Measurements from ENCODE around the gene TRIM69. TPM values are rescaled to one million over a fixed set of nuclear protein-coding genes. Genes with fewer than 3 reads are reported as not detected.

Gene TRIM69
- total RNA-seq, 1 donor from 2014 or later, result 9.7 TPM

DNA sequence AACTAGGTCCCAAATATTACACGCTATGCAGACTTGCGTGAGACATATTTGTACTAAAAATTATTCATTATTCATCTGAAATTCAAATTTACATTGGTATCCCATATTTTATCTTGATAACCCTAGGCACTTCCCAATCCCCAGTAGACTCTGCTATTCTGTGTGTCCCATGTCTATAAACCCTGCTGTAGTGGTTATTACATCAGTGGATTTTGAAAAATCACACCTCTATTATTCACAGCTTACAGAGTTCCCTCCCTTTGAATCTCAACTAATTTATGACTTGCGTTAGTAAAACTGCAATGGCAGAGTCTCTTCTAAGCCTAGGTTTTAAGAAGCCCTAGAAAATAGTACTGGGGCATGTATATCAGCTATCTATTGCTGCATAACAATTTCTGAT lies 54.3 kb downstream of the TRIM69 start:
- Mint-ChIP-seq H3K27ac (ENCODE audit: unreplicated experiment) (no peak overlapping the region), H3K4me1 (ENCODE audit: low read depth) (peaks cover 7% of the 10 kb centered on the region), H3K27me3 (ENCODE audit: low read depth) (peaks cover 26% of the 10 kb centered on the region), H3K36me3 (ENCODE audit: low read depth) (no peaks in the 10 kb centered on the region), H3K4me3 (ENCODE audit: unreplicated experiment) (no peak overlapping the region), H3K9me3 (ENCODE audit: low read depth) (no peaks in the 10 kb centered on the region)
- TF ChIP-seq, protein P1, sequence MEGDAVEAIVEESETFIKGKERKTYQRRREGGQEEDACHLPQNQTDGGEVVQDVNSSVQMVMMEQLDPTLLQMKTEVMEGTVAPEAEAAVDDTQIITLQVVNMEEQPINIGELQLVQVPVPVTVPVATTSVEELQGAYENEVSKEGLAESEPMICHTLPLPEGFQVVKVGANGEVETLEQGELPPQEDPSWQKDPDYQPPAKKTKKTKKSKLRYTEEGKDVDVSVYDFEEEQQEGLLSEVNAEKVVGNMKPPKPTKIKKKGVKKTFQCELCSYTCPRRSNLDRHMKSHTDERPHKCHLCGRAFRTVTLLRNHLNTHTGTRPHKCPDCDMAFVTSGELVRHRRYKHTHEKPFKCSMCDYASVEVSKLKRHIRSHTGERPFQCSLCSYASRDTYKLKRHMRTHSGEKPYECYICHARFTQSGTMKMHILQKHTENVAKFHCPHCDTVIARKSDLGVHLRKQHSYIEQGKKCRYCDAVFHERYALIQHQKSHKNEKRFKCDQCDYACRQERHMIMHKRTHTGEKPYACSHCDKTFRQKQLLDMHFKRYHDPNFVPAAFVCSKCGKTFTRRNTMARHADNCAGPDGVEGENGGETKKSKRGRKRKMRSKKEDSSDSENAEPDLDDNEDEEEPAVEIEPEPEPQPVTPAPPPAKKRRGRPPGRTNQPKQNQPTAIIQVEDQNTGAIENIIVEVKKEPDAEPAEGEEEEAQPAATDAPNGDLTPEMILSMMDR (IDR thresholded peaks at IDR 0.05), result no peak
- no peak for DNase-seq (ENCODE audit: low spot score)

DNA sequence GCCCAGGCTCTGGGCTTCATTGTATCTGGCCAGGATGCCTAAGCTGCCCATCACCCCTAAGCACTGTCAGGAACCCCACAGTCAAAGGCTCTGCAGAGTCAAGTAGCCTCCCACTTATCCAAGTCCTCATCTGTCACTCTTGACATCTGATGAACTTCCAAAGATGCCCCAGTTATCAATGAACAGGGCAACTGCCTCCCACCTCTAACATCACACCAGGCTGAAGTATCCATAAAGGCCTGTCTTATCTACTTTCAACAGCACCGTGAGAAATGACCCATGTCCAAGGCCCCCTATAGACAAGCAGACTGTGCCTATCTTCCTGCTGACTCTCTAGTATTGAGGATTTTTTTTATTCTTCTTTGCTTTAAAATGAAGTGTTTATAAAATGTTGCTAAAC lies 56.4 kb downstream of the TRIM69 start:
- no peak for DNase-seq (ENCODE audit: low spot score)
- H3K9me3 Mint-ChIP-seq (ENCODE audit: low read depth), result no peaks in the 10 kb centered on the region
- H3K4me1 Mint-ChIP-seq (ENCODE audit: low read depth), result peaks cover 7% of the 10 kb centered on the region
- H3K36me3 Mint-ChIP-seq (ENCODE audit: low read depth), result no peaks in the 10 kb centered on the region
- TF ChIP-seq, protein P1 (IDR thresholded peaks at IDR 0.05), result no peak
- no peak overlapping the region for H3K27ac Mint-ChIP-seq (ENCODE audit: unreplicated experiment)
- peaks cover 23% of the 10 kb centered on the region for H3K27me3 Mint-ChIP-seq (ENCODE audit: low read depth)
- H3K4me3 Mint-ChIP-seq (ENCODE audit: unreplicated experiment), result no peak overlapping the region

DNA sequence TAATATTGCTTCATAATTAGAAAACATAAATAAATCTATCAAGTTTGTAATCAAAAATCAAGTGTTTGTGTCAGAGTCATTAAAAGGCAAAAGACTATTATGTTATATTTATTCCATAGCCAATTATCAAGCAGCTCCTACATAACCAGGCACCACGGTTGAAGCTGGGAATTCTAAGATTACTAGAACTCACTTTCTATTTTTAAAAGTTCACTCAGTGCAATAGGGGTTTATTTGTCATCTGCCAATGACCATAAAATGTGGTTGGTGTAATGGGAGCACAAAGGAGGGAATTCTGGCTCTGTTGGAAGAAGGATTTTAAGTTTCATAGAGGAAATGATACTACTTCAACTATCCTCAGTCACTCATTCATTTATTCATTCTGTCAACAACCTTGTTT lies 57.7 kb downstream of the TRIM69 start:
- Mint-ChIP-seq H3K4me3 (ENCODE audit: unreplicated experiment) (no peak overlapping the region), H3K4me1 (ENCODE audit: low read depth) (peaks cover 7% of the 10 kb centered on the region), H3K27me3 (ENCODE audit: low read depth) (peaks cover 16% of the 10 kb centered on the region), H3K36me3 (ENCODE audit: low read depth) (no peaks in the 10 kb centered on the region), H3K9me3 (ENCODE audit: low read depth) (no peaks in the 10 kb centered on the region), H3K27ac (ENCODE audit: unreplicated experiment) (peak overlapping the region; percentile 49)
- TF ChIP-seq, protein P1 (IDR thresholded peaks at IDR 0.05), result no peak
- no peak for DNase-seq (ENCODE audit: low spot score)

DNA sequence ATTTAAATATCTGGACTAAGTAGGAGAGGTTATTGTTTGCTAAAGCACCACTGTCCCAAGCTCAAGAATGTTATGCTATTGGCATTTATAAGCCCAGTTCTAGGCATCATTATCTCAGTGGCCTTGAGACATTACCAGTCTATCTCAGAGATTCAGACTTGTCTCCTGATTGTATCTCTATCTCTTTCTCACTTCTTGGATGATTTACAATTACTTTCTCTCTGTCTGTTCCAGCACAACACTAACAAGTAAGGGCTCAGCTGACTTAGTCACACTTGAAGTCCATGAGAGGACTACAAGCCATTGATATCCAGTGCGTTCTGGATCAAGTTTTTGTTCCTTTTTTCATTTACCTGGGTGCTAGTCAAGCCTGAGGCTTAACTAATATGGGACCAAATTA lies 60.2 kb downstream of the TRIM69 start:
- H3K9me3 Mint-ChIP-seq (ENCODE audit: low read depth), result no peaks in the 10 kb centered on the region
- peaks cover 7% of the 10 kb centered on the region for H3K4me1 Mint-ChIP-seq (ENCODE audit: low read depth)
- peaks cover 10% of the 10 kb centered on the region for H3K27me3 Mint-ChIP-seq (ENCODE audit: low read depth)
- no peak overlapping the region for H3K27ac Mint-ChIP-seq (ENCODE audit: unreplicated experiment)
- no peak for DNase-seq (ENCODE audit: low spot score)
- TF ChIP-seq, protein P1 (IDR thresholded peaks at IDR 0.05), result no peak
- H3K36me3 Mint-ChIP-seq (ENCODE audit: low read depth), result no peaks in the 10 kb centered on the region
- H3K4me3 Mint-ChIP-seq (ENCODE audit: unreplicated experiment), result no peak overlapping the region

DNA sequence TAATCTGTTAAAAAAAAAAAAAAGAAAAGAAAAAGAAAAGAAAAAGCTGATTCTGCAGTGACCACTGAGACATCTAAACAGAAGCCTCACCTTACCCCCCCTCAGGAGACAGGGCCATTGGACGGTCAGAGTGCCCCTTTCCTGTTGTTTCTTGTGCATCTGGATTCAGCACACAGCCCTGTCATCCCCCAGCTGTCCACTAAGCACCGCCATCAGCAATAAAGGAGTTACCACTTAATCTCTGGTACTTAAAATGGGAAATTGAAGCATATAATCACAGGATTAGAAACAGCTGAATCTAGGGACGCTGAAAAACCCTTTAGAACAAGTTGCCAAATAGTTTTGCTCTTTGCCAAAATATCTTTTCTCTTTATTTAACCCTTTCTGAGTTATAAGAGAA lies 62.5 kb downstream of the TRIM69 start:
- no peak overlapping the region for H3K4me3 Mint-ChIP-seq (ENCODE audit: unreplicated experiment)
- H3K9me3 Mint-ChIP-seq (ENCODE audit: low read depth), result no peaks in the 10 kb centered on the region
- DNase-seq (ENCODE audit: low spot score), result no peak
- H3K27me3 Mint-ChIP-seq (ENCODE audit: low read depth), result peaks cover 22% of the 10 kb centered on the region
- no peak overlapping the region for H3K27ac Mint-ChIP-seq (ENCODE audit: unreplicated experiment)
- peaks cover 7% of the 10 kb centered on the region for H3K4me1 Mint-ChIP-seq (ENCODE audit: low read depth)
- no peaks in the 10 kb centered on the region for H3K36me3 Mint-ChIP-seq (ENCODE audit: low read depth)
- TF ChIP-seq, protein P1 (IDR thresholded peaks at IDR 0.05), result peak; percentile 32

Measured in chondrocyte (in vitro differentiated cells).